ENCODE results near the gene ATP6V0D1.

ATP6V0D1 gene

DNA sequence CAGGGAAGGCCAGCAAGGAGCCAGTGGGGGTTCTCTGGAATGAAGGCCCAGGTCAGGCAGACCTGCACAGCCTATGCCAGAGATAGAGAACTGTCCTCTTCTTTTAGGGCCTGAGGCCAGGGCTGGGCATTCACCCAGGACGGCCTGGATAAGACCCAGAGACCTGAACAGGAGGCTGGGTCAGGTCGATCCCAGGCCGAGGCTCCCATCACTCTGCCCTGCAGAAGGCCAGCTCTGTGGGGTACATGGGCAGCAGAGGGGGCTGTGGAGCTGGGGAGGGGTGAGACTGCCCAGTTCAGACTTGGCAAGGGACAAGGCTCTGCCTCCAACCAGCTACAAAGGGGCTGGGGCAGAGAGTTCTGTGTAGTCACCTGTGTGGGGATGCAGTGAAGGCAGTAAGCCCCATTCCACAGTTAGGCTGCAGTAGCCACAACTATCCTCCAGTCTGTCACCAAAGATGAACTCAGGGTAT is 35.5 kb downstream of the ATP6V0D1 start:
- no peak for DNase-seq (ENCODE audit: low spot score)

DNA sequence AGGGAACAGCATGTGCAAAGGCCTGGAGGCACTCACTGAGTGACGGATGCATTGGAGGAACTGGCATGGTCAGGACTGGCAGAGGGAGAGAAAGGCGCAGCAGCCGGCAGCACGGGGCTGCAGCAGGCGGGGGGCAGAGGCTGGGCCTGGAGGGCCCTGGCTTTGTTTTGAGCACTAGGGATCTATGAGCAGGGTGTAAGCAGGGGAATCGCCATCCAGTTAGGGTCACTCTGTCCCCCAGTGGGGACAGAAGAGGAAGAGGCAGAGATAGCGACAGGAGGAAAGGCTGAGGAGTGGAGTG is 35.9 kb downstream of the ATP6V0D1 start:
- DNase-seq (ENCODE audit: low spot score): no peak

DNA sequence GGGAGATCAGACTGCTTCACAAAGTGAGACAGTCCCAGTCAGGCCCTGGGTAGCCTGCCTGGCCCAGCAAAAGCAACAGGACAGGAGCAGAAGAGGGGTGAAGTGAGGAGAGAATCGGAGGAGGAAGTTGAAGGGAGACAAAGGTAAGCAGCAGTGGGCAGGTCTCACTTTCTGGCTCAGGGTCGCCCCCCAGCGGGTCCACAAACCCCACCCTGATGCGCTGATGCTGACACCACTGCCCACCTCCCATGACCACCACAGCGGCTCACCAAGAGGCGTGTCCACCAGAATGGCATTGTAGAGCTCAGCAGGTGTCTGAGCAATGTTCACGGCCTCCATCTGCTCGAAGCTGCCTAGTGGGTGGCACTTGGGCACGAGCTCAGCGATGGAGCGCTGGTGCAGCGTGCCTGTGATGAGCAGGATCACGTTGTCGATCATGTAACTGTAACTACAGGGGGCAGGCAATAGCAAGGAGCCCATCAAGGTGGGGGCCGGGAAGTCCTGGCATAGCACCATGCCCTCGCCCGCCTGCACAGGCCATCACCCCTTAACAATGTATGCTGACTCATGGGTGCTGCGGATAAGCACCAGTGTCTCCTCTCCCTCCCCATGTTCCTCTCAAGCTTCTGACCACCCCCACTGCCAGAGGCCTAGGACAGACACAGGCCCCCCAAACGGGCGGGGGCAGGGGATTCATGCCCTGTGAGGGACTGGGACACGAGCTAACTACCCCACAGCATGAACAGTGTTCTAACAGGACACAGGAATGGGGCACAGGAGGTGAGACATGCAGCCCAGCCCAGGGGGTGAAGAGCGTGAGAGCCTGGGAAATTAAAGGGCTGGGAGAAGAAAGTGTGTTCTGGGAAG is 36.5 kb downstream of the ATP6V0D1 start:
- peak; percentile 77 for DNase-seq (ENCODE audit: low spot score)

GRCh38 chr16:67443265-67443664 is 37.7 kb downstream of the ATP6V0D1 start:
- DNase-seq (ENCODE audit: low spot score): no peak

GRCh38 chr16:67442581-67443255 is 38.2 kb downstream of the ATP6V0D1 start:
- DNase-seq (ENCODE audit: low spot score): no peak

DNA sequence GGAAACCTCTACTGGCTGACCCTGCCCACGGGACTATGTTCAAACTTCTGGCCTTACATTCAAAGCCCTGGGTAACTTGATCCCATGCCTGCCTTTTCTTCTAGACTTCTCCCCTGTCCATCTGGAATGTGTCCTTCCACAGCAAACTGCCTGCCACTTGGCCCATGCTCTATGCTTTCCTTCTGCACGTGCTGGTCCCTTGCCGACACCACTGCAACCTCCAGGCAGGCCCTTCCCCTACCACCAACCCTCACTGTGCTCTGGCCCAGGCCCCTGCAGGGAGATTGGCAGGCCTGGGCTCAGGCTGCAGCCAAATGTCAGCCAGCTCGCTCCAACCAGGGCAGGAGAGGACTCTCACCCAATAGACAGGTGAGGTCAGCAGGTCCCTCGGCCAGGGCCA is 39.0 kb downstream of the ATP6V0D1 start:
- no peak for DNase-seq (ENCODE audit: low spot score)

DNA sequence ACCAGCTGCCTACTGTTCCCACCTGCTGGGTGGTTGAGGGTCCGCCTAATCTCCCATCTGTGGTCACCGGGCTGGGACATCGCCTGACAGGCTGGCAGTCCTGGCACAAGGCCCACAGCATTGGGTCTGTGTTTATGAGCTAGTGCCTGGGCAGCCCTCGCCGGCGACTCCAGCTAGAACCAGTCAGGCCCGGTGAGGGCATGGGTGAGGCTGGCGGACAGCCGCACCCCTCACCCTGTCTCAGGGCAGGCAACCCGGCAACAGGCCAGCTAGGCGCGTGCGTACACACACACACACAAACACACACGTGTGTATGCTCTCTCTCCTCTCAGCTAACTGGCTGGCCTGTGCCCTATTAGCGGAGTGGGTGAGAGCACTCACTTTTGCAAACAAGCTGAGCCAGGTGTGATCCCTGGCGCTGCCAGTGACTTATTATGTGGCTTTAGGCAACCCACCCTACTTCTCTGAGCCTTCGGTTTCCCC is 39.6 kb downstream of the ATP6V0D1 start:
- DNase-seq (ENCODE audit: low spot score): no peak

GRCh38 chr16:67438824-67439393 is 42.0 kb downstream of the ATP6V0D1 start:
- DNase-seq (ENCODE audit: low spot score): no peak

DNA sequence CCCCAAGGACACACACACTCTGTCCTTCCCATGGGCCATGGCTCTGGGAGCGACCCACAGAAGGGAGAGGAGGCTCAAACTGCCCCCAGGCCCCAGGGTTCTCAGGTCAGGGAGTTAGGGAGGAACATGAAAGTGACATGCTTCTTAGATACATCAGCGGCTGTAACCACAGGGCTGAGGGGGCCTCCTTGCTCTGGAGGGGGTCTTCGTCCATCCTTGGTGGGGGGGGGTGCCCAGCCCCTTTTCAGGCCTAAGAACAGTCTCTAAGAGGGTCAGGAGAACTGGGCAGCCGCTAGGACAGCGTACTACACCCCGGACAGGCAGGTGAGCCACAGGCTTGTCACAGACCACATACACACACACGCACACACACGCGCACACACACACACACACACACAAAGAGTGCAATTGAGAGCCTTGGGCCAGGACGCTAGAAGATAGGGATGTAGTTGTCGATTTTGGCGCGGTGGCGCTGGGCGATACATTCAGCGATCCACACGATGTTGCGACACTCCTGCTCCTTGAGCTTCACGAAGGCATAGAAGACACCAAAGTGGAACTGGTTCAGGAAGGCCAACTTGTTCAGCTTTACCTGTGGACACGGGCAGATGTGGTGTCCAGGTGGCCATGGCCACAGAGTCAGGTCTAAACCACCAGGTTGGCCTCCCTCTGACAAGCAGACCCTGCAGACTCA is 42.7 kb downstream of the ATP6V0D1 start:
- no peak for DNase-seq (ENCODE audit: low spot score)

DNA sequence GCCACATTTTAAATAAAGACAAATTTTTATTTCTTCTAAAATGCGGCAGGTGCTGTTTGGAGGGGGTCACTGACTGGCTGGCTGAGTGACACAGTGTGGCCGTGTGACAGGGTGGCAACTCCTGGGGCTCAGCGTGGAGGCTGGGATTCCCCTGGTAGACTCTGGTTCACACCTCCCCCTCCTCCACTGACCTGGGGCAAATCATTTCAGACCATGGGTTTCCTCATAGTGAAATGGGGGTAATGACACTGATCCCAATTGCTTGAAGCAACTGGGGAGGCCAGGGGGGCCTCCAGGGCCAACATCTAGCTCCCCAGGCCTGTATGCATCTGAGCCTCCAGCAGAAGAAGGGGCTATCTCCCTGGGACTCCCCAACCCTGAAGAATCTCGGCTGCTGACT is 43.4 kb downstream of the ATP6V0D1 start:
- no peak for DNase-seq (ENCODE audit: low spot score)

DNA sequence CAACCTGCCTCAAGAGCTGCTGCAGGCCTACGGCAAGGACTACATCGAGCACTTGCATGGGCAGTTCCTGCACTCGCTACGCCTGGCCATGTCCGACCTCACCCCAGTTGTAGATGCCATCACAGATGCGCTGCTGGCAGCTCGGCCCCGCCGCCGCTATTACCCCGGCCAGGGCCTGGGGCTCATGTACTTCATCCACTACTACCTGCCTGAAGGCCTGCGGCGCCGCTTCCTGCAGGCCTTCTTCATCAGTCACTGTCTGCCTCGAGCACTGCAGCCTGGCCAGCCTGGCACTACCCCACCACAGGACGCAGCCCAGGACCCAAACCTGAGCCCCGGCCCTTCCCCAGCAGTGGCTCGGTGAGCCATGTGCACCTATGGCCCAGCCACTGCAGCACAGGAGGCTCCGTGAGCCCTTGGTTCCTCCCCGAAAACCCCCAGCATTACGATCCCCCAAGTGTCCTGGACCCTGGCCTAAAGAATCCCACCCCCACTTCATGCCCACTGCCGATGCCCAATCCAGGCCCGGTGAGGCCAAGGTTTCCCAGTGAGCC is 44.2 kb downstream of the ATP6V0D1 start:
- no peak for DNase-seq (ENCODE audit: low spot score)

GRCh38 chr16:67435758-67436164 is 45.2 kb downstream of the ATP6V0D1 start:
- peak; percentile 29 for DNase-seq (ENCODE audit: low spot score)

GRCh38 chr16:67433131-67433719 is 47.7 kb downstream of the ATP6V0D1 start:
- no peak for DNase-seq (ENCODE audit: low spot score)

GRCh38 chr16:67432506-67432890 is 48.5 kb downstream of the ATP6V0D1 start:
- no peak for DNase-seq (ENCODE audit: low spot score)

DNA sequence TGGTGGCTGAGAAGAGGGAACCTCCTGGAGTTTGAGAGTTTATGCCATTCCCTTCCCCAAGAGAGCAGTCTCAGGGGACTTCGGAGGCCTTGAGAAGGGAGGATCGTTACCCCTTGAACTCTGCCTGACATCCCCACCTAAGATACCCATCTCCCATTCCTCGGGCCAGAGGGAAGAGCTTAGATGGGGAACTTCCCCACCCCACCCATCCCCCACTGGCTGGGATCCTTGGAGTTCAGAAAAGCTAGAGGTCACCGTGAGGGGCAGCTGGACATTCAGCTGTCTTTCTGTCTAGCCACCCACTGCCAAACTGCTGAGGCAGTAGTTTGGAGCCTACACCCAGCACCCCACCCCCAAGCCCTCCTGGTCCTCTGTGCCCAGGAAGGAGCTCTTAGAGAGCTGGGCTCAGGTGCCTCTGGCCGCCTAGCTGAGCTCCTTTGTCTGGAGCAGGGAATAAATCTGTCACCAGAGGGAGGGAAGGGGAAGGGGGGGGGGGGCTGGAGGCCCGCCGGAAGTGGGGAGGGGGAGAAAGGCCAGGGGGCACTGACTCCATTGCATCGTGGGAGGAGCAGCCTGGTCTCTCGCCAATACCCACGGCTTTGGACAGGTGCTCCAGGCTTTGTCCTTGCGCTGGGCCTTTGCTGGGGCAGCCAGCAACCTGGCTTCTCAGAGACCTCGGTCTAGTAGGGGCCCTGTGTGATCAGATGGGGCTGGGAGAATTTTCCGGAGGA is 49.0 kb downstream of the ATP6V0D1 start:
- peak; percentile 74 for DNase-seq (ENCODE audit: low spot score)

GRCh38 chr16:67430977-67431774 is 49.8 kb downstream of the ATP6V0D1 start, which contains the start of gene HSD11B2:
Gene HSD11B2 (plus strand): TSS chr16:67431121. CDS start chr16:67431249, 128 bp downstream.
- peak; percentile 88 for DNase-seq (ENCODE audit: low spot score)

- DNase-seq (ENCODE audit: low spot score): no peak
These were observed 50.4 kb downstream of the ATP6V0D1 start for GRCh38 chr16:67430504-67430976.

- DNase-seq (ENCODE audit: low spot score): no peak
These were observed 51.0 kb downstream of the ATP6V0D1 start for GRCh38 chr16:67429799-67430503.

All from iPS-NIHi11 (cell line).